HG03378 (cell line): ENCODE data around the gene GAP43.
"Not testable (repeated sequence)": the region's sequence is repeated elsewhere in the genome, so short reads cannot be mapped to it uniquely, and the experiment has no call there.

Experiments
- ATAC-seq: cut with Tn5 transposase; IDR thresholded peaks from one replicate; pipeline ENCODE4 v1.9.1; 2021; ENCODE audit warnings: mild to moderate bottlenecking, moderate library complexity; ENCODE audit not compliant: unreplicated experiment

GAP43 gene

GRCh38 chr3:115741650-115742049, 118.3 kb downstream of the GAP43 start:
- no peak for ATAC-seq

- not testable (repeated sequence) for ATAC-seq
Observed at GRCh38 chr3:115744516-115744915, 121.2 kb downstream of the GAP43 start.

GRCh38 chr3:115752978-115753377, 129.7 kb downstream of the GAP43 start:
- not testable (repeated sequence) for ATAC-seq

GRCh38 chr3:115758076-115758763, 134.9 kb downstream of the GAP43 start:
- ATAC-seq: no peak

- no peak for ATAC-seq
Observed at GRCh38 chr3:115760716-115761115, 137.4 kb downstream of the GAP43 start.

GRCh38 chr3:115761927-115762305, 138.6 kb downstream of the GAP43 start:
- ATAC-seq: no peak

GRCh38 chr3:115766587-115767482, 143.5 kb downstream of the GAP43 start:
- no peak for ATAC-seq

GRCh38 chr3:115768661-115769060, 145.4 kb downstream of the GAP43 start:
- no peak for ATAC-seq
